GM21825 (cell line): ENCODE results near the gene CTDP1.
A peak's percentile ranks its signal among the peaks of the same experiment; 100 is the strongest.

Experiments
- ATAC-seq: cut with Tn5 transposase; IDR thresholded peaks from one replicate; pipeline ENCODE4 v1.9.1; 2021; ENCODE audit warnings: mild to moderate bottlenecking, moderate library complexity; ENCODE audit not compliant: unreplicated experiment

CTDP1 gene, protein sequence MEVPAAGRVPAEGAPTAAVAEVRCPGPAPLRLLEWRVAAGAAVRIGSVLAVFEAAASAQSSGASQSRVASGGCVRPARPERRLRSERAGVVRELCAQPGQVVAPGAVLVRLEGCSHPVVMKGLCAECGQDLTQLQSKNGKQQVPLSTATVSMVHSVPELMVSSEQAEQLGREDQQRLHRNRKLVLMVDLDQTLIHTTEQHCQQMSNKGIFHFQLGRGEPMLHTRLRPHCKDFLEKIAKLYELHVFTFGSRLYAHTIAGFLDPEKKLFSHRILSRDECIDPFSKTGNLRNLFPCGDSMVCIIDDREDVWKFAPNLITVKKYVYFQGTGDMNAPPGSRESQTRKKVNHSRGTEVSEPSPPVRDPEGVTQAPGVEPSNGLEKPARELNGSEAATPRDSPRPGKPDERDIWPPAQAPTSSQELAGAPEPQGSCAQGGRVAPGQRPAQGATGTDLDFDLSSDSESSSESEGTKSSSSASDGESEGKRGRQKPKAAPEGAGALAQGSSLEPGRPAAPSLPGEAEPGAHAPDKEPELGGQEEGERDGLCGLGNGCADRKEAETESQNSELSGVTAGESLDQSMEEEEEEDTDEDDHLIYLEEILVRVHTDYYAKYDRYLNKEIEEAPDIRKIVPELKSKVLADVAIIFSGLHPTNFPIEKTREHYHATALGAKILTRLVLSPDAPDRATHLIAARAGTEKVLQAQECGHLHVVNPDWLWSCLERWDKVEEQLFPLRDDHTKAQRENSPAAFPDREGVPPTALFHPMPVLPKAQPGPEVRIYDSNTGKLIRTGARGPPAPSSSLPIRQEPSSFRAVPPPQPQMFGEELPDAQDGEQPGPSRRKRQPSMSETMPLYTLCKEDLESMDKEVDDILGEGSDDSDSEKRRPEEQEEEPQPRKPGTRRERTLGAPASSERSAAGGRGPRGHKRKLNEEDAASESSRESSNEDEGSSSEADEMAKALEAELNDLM

DNA sequence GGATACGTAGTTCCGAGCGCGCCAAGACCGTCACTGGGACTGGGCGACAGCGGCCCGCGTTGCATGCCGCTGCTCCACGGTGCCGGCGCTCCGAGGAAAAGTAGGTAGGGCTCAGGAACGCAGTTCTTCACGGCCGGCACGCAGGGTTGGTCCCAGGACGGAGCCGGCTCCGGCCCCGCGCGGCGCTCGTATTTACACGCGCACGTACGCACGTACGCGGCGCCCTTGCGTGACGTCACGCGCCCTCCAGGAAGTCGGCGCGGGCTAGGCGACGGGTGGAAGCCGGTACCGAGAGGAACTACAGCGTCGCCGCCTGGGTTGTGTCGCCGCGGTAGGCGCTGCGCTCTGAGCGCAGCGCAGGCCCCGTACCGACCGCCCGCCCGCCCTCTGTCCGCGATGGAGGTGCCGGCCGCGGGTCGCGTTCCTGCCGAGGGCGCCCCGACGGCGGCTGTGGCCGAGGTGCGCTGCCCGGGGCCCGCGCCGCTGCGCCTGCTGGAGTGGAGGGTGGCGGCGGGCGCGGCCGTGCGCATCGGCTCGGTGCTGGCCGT, at the start of gene CTDP1:
Gene CTDP1 (plus strand): TSS at position 252 of the 548 bp plus-strand sequence. CDS start 145 bp downstream, at position 397.
- ATAC-seq: peak; percentile 62

DNA sequence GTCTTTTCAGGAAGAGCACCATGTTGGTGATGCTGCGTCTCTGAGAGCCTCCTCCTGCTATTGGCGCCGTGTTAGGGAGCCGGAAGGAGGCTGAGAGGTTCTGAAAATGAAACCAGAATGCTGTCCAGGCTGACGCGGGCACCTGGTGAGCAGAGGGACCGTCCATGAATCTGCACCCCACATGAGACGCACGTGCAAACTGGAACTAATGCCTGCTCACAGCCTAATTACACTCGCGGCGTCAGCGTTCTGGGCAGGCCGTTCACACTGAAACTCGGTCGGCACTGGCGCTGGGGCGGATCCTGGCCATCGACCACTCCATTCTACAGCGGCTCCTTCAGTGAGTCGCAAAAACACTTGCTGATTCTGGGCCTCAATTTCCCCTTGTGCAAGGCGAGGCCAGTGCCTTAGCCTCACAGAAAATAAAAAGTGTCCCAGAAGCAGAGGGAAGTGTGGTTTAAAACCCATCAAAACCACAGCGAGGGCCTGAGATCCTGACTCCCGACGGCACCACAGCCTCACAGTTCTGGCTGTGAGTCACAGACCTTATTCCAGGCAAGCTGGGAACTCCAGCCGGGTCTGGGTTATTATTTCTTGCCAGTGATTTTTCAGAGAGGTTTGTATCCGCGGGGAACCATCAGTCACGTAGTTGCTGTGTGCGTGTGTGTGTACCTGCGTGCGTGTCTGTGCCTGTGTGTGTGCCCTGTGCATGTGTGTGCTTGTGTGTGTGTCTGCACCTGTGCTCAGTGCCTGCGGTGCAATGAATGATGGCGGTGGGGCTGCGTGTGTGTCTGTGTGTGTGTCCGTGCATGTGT, 49.1 kb upstream of the CTDP1 start:
- no peak for ATAC-seq

DNA sequence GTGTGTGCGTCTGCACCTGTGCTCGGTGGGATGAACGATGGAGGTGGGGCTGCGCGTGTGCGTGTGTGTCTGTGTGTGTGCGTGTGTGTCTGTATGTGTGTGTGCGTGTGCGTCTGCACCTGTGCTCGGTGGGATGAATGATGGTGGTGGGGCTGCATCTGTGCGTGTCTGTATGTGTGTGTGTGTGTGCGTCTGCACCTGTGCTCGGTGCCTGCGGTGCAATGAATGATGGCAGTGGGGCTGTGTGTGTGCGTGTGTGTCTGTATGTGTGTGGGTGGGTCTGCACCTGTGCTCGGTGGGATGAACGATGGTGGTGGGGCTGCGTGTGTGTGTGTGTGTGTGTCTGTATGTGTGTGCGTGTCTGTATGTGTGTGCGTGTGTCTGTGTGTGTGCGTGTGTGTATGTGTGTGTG, 48.5 kb upstream of the CTDP1 start:
- ATAC-seq: no peak

DNA sequence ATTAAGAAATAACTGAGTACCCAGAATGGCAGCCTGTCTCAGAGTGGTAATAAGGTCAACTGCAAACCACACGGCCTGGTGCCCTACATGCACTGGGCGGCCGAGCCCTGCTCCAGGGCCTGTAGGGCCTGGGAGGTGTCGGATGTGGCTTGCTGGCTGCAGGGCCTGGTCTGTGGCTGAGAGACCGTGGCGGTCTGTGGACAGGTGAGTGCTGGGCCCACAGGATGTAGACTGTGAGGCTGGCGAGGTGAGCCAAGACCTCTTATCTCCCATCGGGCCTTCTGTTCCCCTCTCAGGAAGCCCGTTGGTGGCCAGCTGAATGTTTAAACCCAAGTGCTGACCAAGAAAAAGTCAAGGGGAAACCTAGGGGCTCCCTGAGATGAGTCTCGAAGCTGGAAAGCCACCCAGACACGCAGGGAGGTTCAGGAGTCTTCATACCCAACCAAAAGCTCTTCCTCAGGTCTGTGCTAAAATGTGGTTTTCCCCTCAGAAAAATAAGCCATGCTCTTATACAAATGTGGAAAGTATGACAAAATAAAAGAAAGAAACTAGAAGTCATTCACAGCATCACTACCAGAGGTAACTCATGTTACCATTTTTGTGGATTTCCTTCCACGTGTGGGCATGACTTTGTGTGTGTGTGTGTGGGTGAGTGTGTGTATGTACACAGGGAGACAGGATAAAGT, 47.7 kb upstream of the CTDP1 start:
- no peak for ATAC-seq

DNA sequence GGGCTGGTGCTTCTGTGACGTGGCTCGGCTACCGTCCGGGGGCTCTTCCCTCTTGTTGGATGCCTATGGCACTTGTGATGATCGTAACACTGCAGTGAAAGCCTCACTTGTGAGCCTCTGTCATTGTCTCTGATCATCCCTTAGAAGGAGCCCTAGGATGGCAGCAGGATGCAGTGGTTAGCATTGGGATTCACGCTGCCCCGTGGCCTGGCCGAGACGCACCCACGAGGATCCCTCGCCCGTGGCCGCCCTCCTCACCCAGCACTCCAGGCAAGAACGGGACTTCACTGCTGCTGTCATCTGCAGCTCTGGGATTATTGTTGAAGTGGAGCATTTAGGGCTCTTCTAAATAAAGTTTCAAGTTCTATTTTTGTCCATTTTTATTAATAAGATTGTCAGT, 46.8 kb upstream of the CTDP1 start:
- ATAC-seq: no peak

DNA sequence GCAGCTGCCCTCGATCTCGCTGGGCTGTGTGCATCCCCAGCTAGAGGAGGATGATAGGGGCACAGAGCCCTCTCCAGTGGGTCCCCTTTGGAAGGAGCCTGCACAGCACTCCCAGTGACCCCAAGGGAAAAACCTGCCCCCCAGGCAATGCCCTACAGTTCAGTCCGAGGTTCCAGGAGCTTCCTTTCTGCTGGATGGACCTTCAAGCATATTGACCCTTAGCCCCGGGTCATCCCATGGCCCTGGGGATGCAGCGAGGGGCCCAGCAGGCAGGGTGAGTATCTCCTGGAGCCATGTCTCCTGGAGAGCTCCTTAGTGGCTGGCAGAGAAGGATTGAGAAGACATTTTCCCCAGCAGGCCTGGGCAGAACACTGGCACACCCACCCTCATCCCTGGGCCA, 45.4 kb upstream of the CTDP1 start:
- ATAC-seq: no peak

DNA sequence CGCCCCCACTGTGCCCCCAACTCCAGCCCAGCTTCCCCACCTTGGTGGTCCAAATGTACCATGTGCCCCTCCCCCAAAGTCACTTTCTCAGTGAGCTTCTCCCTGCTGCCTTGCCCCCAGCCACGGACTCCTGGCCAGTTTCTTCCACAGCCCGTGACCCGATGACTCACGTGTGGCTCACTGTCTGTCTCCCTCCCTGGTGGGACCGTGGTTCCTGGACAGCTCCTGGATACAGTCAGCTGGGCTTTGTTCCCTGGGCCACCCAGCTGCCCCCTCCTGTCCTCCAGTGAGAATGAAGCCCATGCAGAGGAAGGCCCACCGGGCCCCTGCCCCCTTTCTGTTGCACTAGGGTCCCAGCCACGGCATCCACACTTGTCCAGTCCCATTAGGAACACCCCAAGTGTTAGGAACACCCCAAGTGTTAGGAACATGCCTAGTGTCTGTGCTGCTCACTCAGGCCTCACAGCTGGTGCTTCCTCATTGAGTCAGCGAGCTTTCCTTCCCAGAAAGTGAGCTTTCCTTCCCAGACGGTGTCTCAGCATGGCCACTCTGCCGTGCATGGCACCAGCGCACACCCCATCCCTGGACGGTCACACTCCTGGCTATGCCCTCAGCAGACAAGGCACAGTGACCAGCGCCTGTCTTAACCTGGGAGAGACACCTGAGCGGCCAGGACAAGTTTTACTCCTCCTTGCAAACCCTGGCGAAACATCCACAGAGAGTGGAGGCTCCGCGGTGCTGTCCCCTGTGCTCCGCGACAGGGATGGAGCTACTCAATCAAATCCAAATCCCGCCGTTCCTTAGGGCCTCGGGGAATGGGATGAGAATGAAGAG, 44.8 kb upstream of the CTDP1 start:
- no peak for ATAC-seq

DNA sequence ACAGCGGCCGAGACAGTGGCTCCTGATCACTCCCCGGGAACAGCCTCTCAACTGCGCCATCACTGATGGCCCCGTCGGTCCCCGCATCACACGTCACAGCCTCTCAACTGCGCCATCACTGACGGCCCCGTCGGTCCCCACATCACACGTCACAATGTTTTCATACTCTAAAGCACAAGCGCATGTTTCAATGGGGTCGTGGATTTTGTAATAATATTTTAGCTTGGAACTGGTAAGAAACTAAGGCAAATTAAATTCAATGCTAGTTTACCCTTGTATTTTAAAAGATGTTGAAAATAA, 44.2 kb upstream of the CTDP1 start:
- no peak for ATAC-seq

DNA sequence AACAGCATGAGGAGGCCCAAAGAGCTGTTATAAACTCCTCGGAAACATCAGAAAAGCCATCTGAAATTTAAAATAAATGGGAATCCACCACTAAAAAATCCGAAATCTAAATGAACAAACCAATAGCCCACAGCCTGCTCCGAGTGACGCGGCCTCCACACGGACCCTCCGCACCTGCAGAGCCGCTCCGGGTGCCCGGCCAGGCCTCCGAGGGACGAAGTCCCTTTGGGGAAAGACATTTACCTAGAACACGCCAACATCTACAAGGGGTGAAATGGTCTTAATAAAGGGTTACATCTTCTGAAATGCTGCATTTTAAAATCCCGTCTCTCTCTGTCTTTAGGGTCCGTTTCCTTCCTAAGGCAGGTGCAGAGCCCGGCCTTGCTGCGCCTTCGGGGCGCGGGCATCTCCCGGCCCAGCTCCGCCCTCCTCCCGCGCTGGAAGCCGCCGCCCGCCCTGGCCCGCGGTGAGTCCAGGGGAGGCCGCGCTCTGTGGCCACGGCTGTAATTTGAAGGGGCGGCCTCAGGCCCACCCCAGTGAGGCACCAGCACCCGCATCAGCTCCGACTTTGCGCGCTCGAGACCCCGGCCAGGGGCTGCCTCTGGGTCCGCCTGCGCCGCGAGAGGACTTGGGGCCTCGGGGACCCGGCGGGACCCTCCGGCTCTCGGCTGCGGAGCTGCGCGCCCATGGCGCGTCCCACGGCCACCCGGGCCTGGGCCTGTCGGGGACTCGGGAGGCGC, 42.3 kb upstream of the CTDP1 start:
- ATAC-seq: no peak

DNA sequence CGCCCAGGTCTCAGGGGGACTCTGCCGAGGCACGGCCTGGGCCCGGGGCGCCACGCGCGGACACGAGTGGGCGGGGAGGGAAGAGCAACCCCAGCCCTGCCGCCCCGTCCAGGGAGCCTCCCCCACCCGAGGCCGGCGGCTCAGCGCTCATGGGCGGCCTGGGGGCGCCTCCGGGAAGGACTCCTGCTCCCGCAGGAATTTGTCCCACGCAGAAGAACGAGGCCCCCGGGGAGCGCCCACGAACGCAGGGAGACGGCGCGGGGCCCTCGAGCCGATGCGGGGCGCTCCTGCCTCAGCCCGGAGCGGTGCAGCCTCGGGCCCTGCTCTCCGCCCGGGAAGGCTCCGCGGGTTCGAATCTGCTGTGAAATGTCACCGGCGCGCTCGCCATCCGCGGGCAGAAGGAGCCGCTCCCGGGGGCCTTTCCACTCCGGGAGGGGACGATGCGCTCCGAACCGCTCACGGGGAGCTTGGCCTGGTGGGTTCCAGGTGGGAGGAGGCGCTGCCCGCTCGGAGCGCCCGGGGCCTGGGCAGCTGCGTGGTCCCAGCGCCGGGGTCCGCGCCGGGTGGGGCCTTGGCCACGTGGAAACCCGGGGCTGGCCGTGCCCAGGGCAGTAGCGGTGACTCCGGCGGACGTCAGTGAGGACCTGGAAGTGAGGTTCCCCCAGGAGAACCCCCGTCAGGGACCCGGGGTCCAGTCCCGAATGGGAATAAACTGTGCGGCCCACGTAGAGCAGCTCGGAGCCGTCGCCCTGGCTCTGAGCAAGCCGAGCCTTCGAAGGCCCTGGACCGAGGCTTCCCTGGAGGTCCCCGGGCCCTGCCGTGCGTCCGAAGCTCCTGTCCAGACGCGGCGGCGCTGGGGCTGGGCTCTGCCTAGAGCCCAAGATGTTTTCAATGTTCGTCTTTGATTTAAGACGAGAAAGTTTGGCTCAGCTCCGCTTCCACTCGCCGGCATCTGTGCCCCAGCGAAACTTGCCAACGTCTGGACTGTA, 41.4 kb upstream of the CTDP1 start:
- no peak for ATAC-seq

DNA sequence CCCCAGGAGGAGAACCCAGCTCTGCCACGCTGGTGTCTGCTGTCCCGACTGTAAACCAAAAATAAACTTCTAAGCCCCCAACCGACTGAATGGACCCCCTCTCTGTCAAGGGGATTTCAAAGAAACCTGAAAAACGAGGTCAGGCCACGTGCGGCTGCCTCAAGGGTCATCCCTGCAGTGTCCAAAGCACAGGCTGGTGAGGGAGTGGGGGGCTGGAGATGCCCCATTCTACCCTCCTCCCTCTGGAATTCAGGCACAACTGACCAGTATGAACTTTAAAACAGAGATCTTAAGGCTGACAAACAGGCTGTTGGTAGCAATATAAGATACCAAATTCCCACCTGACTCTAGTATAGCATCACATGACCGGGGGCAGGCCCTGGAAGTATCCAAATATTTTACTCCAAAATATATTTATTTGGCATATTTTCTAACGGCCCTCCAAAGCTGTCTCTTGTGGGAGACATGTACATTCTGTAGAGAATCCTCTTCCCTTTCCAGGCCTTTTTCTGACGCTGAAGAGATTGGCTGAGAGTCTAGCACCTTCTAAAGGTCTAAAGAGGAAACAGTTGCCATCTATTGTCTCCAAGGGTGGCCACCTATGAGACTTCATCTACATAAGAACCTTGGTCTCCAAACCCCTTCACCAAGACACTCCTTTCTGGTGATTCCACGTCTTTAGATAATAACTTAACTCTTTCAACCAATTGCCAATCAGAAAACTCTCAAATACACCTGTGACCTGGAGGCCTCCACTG, 40.4 kb upstream of the CTDP1 start:
- no peak for ATAC-seq

DNA sequence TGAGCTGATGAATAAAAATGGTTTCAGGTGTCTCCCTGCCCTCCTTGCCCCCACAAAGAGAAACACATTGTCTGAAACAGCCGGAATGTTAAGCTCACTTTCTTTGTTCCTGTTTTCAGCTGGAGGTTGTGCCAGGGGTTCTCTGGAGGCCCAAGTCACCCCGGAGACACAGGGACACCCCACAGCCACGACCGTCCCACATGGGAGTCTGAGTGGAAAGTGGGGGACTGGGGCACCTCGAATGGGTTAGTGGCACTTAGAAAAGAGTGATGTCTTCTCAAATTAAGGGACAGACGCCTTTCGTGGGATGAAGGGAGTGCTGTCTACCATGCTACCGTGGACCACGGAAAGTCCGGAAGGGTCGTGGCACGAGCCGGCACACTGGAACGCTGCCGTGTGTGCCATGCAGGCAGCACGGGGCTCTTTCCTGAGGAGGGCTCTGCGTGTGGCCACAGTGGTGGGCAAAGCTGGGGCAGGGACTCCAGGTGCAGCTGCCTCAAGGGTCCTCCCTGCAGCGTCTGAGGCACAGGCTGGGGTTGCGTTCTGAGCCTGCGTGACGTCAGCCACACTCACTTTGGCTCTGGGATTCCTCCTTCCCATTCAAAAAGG, 39.4 kb upstream of the CTDP1 start:
- no peak for ATAC-seq

DNA sequence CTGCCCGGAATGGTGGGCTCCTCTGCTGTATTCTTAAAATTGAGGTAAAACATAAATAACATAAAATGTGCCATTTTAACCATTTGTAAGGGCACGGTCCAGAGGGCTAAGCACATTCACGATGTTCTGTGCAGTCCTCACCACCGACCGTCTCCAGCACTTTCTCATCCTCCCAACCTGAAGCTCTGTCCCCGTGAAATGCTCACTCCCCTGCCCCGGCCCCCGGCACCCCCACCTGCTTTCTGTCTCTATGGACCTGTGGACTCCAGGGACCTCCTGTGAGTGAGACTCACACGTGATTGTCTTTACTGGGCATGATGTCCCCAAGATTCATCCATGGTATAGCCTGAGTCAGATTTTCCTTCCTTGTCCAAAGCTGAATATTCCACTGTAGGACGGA, 38.7 kb upstream of the CTDP1 start:
- ATAC-seq: no peak

DNA sequence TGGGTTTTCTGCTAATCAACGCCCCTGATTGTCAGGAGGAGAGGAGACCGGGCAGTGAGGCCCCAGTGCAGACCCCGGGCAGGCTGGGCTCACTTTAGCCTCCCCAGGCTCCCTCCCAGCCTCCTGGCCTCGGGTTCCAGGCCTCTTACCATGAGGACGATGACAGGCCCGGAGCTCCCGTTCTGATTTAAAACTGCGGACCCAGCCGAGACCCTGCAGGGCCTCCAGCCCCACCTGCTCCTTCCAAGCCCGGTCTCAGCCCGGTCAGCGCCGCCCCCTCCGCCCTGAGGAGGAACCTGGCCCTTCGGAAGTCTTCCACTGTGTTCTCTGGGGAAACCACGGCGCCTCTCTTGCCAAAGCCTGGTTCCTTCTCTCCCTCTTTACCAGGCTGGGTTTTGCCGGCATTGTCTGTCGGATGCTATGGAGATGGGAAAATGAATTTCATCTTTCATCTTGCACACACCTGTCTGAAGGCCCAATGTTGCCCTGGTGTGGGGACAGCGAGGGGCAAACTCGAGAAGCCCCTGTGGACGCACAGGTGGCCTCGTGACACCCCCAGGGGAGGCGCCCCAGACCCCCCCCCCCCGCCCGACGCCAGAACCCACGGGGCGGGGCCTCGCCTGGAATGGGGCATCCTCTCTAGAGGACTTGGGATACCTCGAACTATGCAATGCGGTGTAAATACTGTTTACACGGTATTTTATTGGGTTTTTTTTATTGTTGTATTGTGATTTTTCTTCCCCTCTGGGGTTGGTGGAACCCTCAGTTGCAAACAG, 37.7 kb upstream of the CTDP1 start:
- no peak for ATAC-seq

DNA sequence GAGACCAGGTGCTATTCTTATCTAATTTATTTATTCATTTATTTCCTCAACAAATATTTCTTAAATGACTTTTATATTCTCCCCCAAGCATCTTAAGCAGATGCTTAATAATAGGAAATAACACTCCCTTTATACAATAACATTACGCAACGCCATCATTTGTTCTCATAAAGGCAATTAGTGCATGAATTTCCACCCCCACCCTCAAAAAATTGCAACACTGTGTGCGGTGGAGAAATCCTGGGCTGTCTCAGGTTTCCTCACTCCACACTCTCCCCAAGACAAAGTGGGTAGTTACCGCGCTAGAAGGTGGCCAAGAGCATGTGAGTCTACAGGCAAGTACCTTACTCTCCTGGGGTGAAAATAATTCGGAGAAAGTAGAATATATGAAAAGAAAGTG, 37.0 kb upstream of the CTDP1 start:
- ATAC-seq: no peak
